ENCODE data around the gene ARL4D. TPM values are rescaled to one million over a fixed set of nuclear protein-coding genes. Genes with fewer than 3 reads are reported as not detected.
"Not testable (repeated sequence)": the region's sequence is repeated elsewhere in the genome, so short reads cannot be mapped to it uniquely, and the experiment has no call there.

The ARL4D gene
- total and polyA plus RNA-seq, 2 donors (not counting 1 experiment from before 2014, with no cell fraction given) = 11.3 to 14.5 TPM

GRCh38 chr17:43418441-43419374, 19.9 kb downstream of the ARL4D start:
- H3K27me3 ChIP-seq (replicated peaks in 1 of 4; ENCODE audit: control extremely low read depth in 1 of 4, control insufficient read depth in 3 of 4, insufficient read depth in 4 of 4, low read length in 3 of 4) = peaks cover 0 to 27% (median under 1%) of the 10 kb centered on the region in 4 experiments
- H3K36me3 ChIP-seq (replicated peaks in 1 of 2; ENCODE audit: control extremely low read depth in 1 of 2, control insufficient read depth in 1 of 2, extremely low read depth in 1 of 2, insufficient read depth in 2 of 2, low read length in 1 of 2) = no peaks in the 10 kb centered on the region
- TF ChIP-seq CTCF (IDR thresholded peaks at IDR 0.05) (no peak), EZH2 (IDR thresholded peaks at IDR 0.05; ENCODE audit: borderline replicate concordance, insufficient read depth, low read depth, low read length, poor library complexity, severe bottlenecking) (no peak)
- H3K4me2 ChIP-seq (replicated peaks; ENCODE audit: low read depth, low read length, poor library complexity, severe bottlenecking) = no peak overlapping the region
- H3K9ac ChIP-seq (ENCODE audit: low read length) = no peak overlapping the region
- no peaks in the 10 kb centered on the region for H4K20me1 ChIP-seq (ENCODE audit: control insufficient read depth, insufficient read depth, low read length, poor library complexity, severe bottlenecking)
- Mint-ChIP-seq H3K27ac (no peak overlapping the region), H3K4me1 (no peaks in the 10 kb centered on the region), H3K4me3 (no peak overlapping the region), H3K27me3 (peaks cover 30% of the 10 kb centered on the region), H3K9me3 (ENCODE audit: insufficient read depth) (no peaks in the 10 kb centered on the region)
- no peaks in the 10 kb centered on the region for H3K9me3 ChIP-seq (ENCODE audit: control extremely low read depth in 1 of 3, control insufficient read depth in 2 of 3, insufficient read depth in 1 of 3, low read length in 2 of 3)
- DNase-seq (no peak), ATAC-seq (ENCODE audit: low read depth) (no peak)
- ChIA-PET CTCF (no interaction called here), POLR2A (no interaction called here)
- intact Hi-C loops (cut with micrococcal nuclease) = no loop called here
- H3K27ac ChIP-seq (ENCODE audit: low read length in 2 of 2) = no peak overlapping the region
- H3K4me3 ChIP-seq (ENCODE audit: control extremely low read depth in 1 of 5, extremely low read depth in 1 of 5, insufficient read depth in 1 of 5, low read depth in 2 of 5, low read length in 4 of 5) = no peak overlapping the region
- no peaks in the 10 kb centered on the region for H3K4me1 ChIP-seq (ENCODE audit: control insufficient read depth in 2 of 2, insufficient read depth in 2 of 2, low read length in 2 of 2)
- no peak overlapping the region for H2AFZ ChIP-seq (ENCODE audit: insufficient read depth, low read depth, low read length, poor library complexity, severe bottlenecking)
- H3K79me2 ChIP-seq (ENCODE audit: control insufficient read depth, insufficient read depth, low read length) = no peaks in the 10 kb centered on the region
- WGBS (ENCODE audit: insufficient coverage) = 42% methylated on average over 10 of the region's 18 CpGs

GRCh38 chr17:43419375-43419882, 20.6 kb downstream of the ARL4D start:
- H3K4me1 ChIP-seq (ENCODE audit: control insufficient read depth in 2 of 2, insufficient read depth in 2 of 2, low read length in 2 of 2); H4K20me1 ChIP-seq (ENCODE audit: control insufficient read depth, insufficient read depth, low read length, poor library complexity, severe bottlenecking); H3K9ac ChIP-seq (ENCODE audit: low read length); H2AFZ ChIP-seq (ENCODE audit: insufficient read depth, low read depth, low read length, poor library complexity, severe bottlenecking); H3K4me3 Mint-ChIP-seq; H3K9me3 ChIP-seq (ENCODE audit: control extremely low read depth in 1 of 3, control insufficient read depth in 2 of 3, insufficient read depth in 1 of 3, low read length in 2 of 3); intact Hi-C loops (cut with micrococcal nuclease); H3K4me3 ChIP-seq (ENCODE audit: control extremely low read depth in 1 of 5, extremely low read depth in 1 of 5, insufficient read depth in 1 of 5, low read depth in 2 of 5, low read length in 4 of 5); H3K4me2 ChIP-seq (replicated peaks; ENCODE audit: low read depth, low read length, poor library complexity, severe bottlenecking); H3K4me1 Mint-ChIP-seq; ATAC-seq (ENCODE audit: low read depth); H3K36me3 ChIP-seq (replicated peaks in 1 of 2; ENCODE audit: control extremely low read depth in 1 of 2, control insufficient read depth in 1 of 2, extremely low read depth in 1 of 2, insufficient read depth in 2 of 2, low read length in 1 of 2); POLR2A ChIA-PET; H3K79me2 ChIP-seq (ENCODE audit: control insufficient read depth, insufficient read depth, low read length); H3K27ac Mint-ChIP-seq; DNase-seq; CTCF ChIA-PET; H3K9me3 Mint-ChIP-seq (ENCODE audit: insufficient read depth); H3K27ac ChIP-seq (ENCODE audit: low read length in 2 of 2): not testable (repeated sequence)
- WGBS (ENCODE audit: insufficient coverage) = 98% methylated on average over 16 of the region's 17 CpGs
- H3K27me3 ChIP-seq (replicated peaks in 1 of 4; ENCODE audit: control extremely low read depth in 1 of 4, control insufficient read depth in 3 of 4, insufficient read depth in 4 of 4, low read length in 3 of 4) = peaks cover 0 to 31% (median under 1%) of the 10 kb centered on the region in 4 experiments
- H3K27me3 Mint-ChIP-seq = peaks cover 30% of the 10 kb centered on the region
